ENCODE results near the gene AP4M1.

The AP4M1 gene

DNA sequence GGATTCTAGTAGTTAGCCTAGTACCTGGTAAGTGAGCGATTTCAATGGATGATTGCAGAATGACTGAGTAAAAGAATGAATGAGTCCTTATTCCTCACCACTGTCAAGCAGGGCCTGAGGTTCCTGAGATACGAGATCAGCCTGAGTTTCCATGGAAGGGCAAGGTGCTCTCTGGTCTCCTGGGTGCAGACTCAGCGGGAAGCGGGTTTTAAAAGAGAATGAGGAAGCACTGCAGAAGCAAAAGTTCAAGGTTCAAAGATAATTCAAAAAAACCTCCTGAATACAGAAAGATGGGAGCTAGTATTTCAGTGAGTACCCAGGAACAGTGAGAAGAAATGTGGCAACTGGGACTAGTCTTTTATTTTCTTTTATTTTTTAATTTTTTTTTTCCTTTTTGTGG is 24.2 kb upstream of the AP4M1 start:
- peaks cover 4% of the 10 kb centered on the region for H3K9me3 Mint-ChIP-seq (ENCODE audit: low read depth)
- H3K36me3 Mint-ChIP-seq, result peaks cover 28% of the 10 kb centered on the region
- H3K27ac Mint-ChIP-seq, result no peak overlapping the region
- H3K27me3 Mint-ChIP-seq, result no peaks in the 10 kb centered on the region
- peaks cover 27% of the 10 kb centered on the region for H3K4me1 Mint-ChIP-seq (ENCODE audit: low read depth)
- no peak overlapping the region for H3K4me3 Mint-ChIP-seq

DNA sequence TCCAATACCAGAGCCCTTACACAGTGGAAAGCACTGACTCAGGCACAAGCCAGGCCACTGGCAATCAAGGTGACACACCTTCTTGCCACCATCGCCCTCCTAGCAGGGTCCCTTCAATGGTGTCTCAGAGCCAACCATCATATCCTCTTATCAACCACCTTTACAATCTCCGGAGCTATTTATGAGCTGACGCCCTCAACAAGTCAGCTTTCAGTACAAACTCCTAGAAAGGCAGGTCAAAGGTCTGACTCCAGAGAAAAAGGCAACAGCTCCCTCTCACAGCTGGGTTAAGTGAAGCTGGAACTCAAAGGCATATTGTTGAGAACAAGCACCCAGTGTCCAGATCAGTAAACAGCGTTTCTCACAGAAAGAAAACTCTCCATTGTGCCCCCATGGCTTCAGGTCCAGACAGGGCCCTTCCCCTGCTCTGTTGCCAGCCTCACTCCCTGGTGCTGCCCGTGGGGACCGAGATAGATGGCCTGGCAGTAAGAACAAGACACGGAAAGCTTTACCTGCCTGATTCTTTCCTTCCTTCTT is 22.4 kb upstream of the AP4M1 start:
- Mint-ChIP-seq H3K27ac (no peak overlapping the region), H3K4me1 (ENCODE audit: low read depth) (peaks cover 35% of the 10 kb centered on the region), H3K27me3 (no peaks in the 10 kb centered on the region), H3K4me3 (peak overlapping the region; percentile 64), H3K36me3 (peaks cover 20% of the 10 kb centered on the region), H3K9me3 (ENCODE audit: low read depth) (no peaks in the 10 kb centered on the region)

DNA sequence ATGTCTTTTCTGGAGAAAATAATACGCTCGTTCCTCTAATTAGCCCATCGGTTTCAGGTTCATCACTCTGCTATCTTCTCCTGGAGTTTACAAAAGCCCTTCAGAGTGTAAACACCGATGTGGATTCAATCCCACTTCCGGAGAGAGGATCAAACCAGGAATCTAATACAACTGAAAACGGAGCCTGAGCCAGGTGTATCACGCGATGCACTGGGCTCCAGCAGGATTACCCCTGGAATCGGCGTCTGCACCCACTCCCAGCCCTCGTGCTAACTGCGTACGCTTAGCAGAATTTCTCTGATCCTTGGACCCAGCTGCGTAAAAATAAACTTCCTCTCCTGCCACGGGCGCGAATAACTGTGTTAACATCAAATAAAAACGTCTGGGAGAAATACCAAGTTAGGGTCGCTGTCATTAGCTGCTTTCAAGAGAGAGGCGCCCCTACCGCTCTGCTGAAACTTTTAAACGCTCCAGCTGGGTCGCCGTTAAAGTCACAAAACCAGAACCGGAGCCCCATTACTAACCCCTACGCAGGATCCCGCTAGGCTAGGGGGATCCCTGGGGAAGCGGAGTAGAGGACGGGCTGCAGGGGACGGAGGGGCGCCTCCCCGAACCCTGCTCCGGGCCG is 20.4 kb upstream of the AP4M1 start:
- peak overlapping the region; percentile 93 for H3K4me3 Mint-ChIP-seq

DNA sequence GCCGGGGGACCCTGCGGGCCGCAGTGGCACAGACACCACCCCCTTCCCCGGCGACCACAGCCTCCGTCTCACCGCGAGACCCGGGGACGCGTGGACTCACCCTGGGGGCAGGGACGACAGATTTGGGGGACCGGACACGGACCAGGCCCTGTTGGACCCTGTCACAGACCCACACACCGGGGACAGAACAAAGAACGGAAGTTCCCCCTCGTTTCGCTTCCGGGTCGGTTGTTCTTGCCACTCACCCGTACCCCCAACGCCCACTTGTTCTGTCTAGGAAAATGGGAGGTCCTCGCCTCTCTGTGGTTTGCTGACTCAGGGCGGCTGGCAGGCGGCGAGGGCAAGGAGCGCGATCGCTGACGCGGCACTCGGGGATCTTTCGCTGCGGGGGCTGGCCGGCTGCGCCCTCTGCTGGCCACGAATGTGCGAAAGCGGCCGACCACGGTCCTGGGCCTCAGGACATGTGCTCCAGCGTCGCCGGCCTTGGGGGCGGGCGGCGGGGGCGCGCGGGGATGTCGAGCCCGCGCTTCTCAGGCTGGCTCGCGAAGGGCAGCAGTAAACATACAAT is 19.8 kb upstream of the AP4M1 start, which contains the start of gene ZNF3:
Gene ZNF3, minus strand, starts transcription at position 189 of the 568 bp plus-strand sequence. CDS start 4,366 bp downstream, outside the sequence.
- Mint-ChIP-seq H3K27me3 (no peaks in the 10 kb centered on the region), H3K9me3 (ENCODE audit: low read depth) (no peaks in the 10 kb centered on the region)

More for the DNA sequence above, 20.4 kb upstream of the AP4M1 start:
- Mint-ChIP-seq H3K9me3 (ENCODE audit: low read depth) (no peaks in the 10 kb centered on the region), H3K27me3 (no peaks in the 10 kb centered on the region), H3K27ac (peak overlapping the region; percentile 82), H3K4me1 (ENCODE audit: low read depth) (peaks cover 35% of the 10 kb centered on the region), H3K36me3 (peaks cover 9% of the 10 kb centered on the region)

DNA sequence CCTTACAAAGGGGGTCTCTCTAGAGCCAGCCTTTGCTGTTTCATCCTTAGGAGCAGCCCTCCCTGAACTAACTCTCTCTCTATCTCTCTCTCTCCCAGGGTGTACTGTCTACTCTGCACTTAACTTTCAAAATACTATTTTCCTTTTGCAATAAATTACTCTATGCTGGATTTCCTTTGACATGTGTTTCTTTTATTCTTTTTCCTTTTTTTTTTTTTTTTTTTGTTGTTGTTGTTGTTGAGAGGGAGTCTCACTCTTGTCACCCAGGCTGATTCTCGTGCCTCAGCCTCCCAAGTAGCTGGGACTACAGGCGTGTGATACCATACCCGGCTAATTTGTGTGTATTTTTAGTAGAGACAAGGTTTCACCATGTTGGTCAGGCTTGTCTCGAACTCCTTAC is 18.5 kb upstream of the AP4M1 start:
- H3K27ac Mint-ChIP-seq, result peak overlapping the region; percentile 90
- H3K9me3 Mint-ChIP-seq (ENCODE audit: low read depth), result no peaks in the 10 kb centered on the region
- peaks cover 37% of the 10 kb centered on the region for H3K4me1 Mint-ChIP-seq (ENCODE audit: low read depth)

More for the DNA sequence above, 19.8 kb upstream of the AP4M1 start, which contains the start of gene ZNF3:
- Mint-ChIP-seq H3K27ac (peak within 1 kb of the TSS; percentile 90), H3K4me1 (ENCODE audit: low read depth) (peaks cover 35% of the 10 kb centered on the region), H3K4me3 (peak within 1 kb of the TSS; percentile 93), H3K36me3 (peaks cover 8% of the 10 kb centered on the region)

DNA sequence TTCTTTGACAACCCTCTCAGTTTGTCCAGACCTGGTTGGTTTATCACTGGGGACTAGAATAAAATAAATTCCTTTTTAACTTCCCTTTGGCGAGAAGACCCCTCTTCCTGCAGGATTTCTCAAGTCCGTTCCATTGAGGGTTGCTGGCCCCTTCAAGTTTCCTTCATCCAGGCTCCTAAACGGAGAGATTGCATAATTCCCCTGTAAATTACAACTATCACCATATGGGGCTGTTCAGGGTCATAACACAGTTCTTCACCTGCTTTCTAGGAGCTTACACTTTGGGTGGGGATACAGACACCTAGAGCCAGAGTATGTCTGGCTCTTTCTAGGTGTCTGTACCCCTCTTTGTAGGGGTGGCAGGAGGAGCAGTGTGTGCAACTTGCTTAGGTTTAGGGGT is 15.9 kb upstream of the AP4M1 start:
- Mint-ChIP-seq H3K27me3 (no peaks in the 10 kb centered on the region), H3K4me1 (ENCODE audit: low read depth) (peaks cover 37% of the 10 kb centered on the region), H3K36me3 (peaks cover 3% of the 10 kb centered on the region), H3K4me3 (no peak overlapping the region), H3K27ac (no peak overlapping the region), H3K9me3 (ENCODE audit: low read depth) (no peaks in the 10 kb centered on the region)

More for the DNA sequence above, 18.5 kb upstream of the AP4M1 start:
- no peaks in the 10 kb centered on the region for H3K27me3 Mint-ChIP-seq
- H3K36me3 Mint-ChIP-seq, result peaks cover 4% of the 10 kb centered on the region
- H3K4me3 Mint-ChIP-seq, result peak overlapping the region; percentile 93

DNA sequence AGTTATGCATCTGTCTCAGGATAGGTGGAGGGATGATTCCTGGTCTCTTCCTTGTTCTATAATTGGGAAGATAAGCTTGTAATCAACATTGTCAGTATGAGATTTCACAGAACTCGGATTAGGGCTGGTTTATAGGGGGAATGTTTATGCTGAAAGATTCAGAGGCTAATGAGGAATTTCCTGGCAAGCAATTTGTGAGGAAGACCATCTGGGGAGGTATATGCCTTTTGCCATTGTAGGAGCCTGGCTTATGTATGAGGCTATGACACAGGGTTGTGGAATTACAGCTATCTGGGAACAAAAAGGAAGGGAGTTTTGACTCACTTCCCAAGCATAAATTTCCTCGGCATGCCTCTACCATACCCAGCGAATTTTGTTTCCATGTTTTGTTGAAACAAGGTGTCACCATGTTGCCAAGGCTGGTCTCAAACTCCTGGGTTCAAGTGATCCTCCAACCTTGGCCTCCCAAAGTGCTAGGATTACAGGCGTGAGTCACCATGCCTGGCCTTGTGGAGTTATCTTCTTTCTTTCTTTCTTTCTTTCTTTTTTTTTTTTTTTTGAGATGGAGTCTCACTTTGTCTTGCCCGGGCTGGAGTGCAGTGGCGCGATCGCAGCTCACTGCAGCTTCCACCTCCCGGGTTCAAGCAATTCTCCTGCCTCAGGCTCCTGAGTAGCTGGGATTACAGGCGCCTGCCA is 14.2 kb upstream of the AP4M1 start:
- Mint-ChIP-seq H3K4me1 (ENCODE audit: low read depth) (peaks cover 39% of the 10 kb centered on the region), H3K4me3 (peak overlapping the region; percentile 70), H3K36me3 (peaks cover 2% of the 10 kb centered on the region), H3K27ac (peak overlapping the region; percentile 97), H3K9me3 (ENCODE audit: low read depth) (no peaks in the 10 kb centered on the region), H3K27me3 (no peaks in the 10 kb centered on the region)

DNA sequence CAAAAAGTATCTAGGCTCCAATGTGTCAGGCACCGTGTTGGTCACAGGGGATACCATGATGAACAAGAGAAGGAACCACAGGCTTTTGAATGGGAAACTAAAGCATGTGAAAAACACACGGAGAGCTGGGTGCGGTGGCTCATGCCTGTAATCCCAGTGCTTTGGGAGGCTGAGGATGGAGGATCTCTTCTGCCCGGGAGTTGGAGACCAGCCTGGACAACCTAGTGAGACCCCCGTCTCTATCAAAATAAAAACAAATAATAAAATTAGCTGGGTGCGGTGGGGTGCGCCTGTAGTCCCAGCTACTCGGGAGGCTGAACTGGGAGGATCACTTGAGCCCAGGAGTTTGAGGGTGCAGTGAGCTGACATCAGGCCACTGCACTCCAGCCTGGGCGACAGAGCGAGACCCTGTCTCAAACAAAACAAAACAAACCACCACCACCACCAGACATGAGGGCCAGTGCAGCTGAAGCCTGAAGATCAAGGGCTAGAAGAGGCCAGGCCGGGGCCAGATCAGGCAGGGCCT is 13.3 kb upstream of the AP4M1 start:
- Mint-ChIP-seq H3K4me1 (ENCODE audit: low read depth) (peaks cover 31% of the 10 kb centered on the region), H3K27me3 (no peaks in the 10 kb centered on the region), H3K9me3 (ENCODE audit: low read depth) (no peaks in the 10 kb centered on the region), H3K36me3 (peaks cover 2% of the 10 kb centered on the region), H3K27ac (peak overlapping the region; percentile 97), H3K4me3 (peak overlapping the region; percentile 95)

DNA sequence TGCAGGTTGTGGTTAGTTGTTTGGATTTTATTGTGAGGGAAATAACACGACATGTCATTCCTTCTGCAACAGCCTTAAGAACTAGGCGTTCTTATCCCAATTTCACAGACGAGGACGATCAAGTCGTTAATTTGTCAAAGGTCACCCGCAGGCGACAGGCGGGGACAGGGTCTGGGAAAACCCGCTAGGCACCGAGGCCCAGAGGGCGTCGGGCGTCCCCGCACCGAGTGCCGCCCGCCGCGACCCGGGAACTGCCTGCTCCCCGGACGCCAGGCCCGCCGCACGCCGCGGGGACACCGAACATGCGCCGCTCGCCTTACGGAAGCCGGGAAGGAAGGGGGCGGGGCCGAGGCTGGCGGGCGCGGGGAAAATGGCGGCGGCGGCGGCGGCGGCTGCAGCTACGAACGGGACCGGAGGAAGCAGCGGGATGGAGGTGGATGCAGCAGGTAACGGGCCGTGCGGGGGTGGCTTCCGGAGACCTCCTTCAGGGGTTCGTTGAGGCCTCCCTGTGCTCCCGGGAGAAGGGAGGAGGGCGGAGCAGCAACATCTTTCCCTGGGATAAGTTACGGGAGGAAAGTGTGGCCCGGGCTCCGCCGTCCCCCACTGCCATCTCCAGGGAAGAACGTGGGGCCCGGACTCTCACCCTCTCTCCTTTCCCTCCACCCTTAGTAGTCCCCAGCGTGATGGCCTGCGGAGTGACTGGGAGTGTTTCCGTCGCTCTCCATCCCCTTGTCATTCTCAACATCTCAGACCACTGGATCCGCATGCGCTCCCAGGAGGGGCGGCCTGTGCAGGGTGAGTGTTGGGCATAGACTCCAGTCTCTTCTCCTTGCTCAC is 12.6 kb upstream of the AP4M1 start, which contains the start of gene COPS6:
Gene COPS6, plus strand, starts transcription at position 349 of the 837 bp plus-strand sequence. Its CDS starts 22 bp downstream, at position 371.
- peak within 1 kb of the TSS; percentile 97 for H3K27ac Mint-ChIP-seq
- peak within 1 kb of the TSS; percentile 95 for H3K4me3 Mint-ChIP-seq
- H3K27me3 Mint-ChIP-seq, result no peaks in the 10 kb centered on the region
- peaks cover 31% of the 10 kb centered on the region for H3K4me1 Mint-ChIP-seq (ENCODE audit: low read depth)
- no peaks in the 10 kb centered on the region for H3K9me3 Mint-ChIP-seq (ENCODE audit: low read depth)
- H3K36me3 Mint-ChIP-seq, result peaks cover 2% of the 10 kb centered on the region

DNA sequence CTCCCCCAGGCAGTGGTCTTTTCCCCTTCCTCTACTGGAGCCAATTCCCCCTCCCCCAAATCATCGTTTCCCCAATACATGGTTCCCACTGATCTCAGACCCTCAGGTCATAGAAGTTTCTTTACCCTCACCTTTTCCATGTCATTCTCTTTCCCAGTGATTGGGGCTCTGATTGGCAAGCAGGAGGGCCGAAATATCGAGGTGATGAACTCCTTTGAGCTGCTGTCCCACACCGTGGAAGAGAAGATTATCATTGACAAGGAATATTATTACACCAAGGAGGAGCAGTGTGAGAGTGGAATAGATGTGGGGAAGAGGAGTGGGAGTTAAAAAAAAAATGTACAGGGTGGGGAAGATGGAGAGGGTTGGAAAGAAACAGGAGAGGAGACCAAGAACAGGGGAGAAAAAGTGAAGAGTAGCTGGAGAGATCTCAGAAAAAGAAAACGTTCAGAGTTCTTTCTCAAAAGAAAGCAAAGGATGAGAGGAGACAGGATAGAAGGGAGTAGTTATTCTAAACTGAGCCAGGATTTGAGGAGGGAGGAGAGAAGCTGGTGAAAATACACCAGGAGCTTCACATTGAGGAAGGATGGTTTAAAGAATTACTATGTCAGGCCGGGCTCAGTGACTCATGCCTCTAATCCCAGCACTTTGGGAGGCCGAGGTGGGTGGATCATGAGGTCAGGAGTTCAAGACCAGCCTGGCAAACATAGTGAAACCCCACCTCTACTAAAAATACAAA is 11.8 kb upstream of the AP4M1 start:
- H3K4me3 Mint-ChIP-seq, result peak overlapping the region; percentile 95
- no peaks in the 10 kb centered on the region for H3K27me3 Mint-ChIP-seq
- peaks cover 31% of the 10 kb centered on the region for H3K4me1 Mint-ChIP-seq (ENCODE audit: low read depth)
- no peaks in the 10 kb centered on the region for H3K9me3 Mint-ChIP-seq (ENCODE audit: low read depth)
- H3K36me3 Mint-ChIP-seq, result peaks cover 2% of the 10 kb centered on the region
- H3K27ac Mint-ChIP-seq, result peak overlapping the region; percentile 93

DNA sequence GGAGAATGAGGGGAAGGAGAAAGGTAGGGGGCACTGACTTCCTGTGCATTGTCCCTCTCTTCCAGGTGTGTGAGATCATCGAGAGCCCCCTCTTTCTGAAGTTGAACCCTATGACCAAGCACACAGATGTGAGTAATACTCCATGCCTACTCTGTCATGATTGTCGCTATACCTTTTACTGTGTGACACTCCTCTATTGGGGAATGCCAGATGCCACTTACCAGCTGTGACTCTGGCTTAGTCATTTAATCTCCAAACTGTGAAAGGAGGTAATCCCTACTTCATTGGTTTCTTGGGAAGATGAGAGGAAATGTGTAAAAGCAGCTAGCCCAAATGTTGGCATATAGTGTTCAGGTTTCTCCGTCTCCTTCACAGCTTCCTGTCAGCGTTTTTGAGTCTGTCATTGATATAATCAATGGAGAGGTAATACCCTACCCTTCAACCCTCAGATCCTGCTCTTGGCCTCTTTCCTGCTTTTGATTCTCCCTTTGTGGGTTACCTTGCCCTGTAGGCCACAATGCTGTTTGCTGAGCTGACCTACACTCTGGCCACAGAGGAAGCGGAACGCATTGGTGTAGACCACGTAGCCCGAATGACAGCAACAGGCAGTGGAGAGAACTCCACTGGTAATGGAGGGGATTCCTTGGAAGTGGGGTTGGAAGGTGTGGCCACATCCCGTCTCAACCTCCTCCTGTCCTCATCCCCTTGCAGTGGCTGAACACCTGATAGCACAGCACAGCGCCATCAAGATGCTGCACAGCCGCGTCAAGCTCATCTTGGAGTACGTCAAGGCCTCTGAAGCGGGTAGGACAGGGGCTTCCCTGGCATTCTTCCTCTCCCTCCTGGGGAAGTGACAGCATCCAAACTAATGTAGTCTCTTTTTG is 10.7 kb upstream of the AP4M1 start:
- peaks cover 35% of the 10 kb centered on the region for H3K4me1 Mint-ChIP-seq (ENCODE audit: low read depth)
- H3K36me3 Mint-ChIP-seq, result peaks cover 2% of the 10 kb centered on the region
- H3K27ac Mint-ChIP-seq, result peak overlapping the region; percentile 93
- no peaks in the 10 kb centered on the region for H3K27me3 Mint-ChIP-seq
- no peaks in the 10 kb centered on the region for H3K9me3 Mint-ChIP-seq (ENCODE audit: low read depth)
- peak overlapping the region; percentile 95 for H3K4me3 Mint-ChIP-seq

DNA sequence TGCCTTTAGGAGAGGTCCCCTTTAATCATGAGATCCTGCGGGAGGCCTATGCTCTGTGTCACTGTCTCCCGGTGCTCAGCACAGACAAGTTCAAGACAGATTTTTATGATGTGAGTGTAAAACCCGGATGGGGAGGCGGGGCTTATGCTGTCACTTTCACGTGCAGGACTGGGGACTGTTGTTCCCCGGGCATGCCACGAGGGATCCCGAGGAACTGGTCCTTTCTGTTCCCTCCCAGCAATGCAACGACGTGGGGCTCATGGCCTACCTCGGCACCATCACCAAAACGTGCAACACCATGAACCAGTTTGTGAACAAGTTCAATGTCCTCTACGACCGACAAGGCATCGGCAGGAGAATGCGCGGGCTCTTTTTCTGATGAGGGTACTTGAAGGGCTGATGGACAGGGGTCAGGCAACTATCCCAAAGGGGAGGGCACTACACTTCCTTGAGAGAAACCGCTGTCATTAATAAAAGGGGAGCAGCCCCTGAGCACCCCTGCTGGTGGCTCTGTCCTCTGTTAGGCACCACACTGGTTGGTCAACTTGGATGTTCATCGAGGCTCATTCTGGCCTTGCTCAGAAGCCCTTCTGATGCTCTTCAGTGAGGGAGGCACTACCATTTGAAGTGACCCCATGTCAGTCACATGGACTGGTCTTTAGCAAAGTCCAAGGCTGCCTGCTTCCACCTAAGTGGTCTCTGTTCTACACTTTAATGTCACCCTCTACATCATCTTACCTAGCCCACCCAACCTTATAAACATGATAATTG is 9.8 kb upstream of the AP4M1 start:
- Mint-ChIP-seq H3K27ac (peak overlapping the region; percentile 55), H3K4me3 (peak overlapping the region; percentile 28), H3K4me1 (ENCODE audit: low read depth) (peaks cover 35% of the 10 kb centered on the region), H3K27me3 (no peaks in the 10 kb centered on the region), H3K9me3 (ENCODE audit: low read depth) (no peaks in the 10 kb centered on the region), H3K36me3 (peaks cover 2% of the 10 kb centered on the region)

Data from activated naive CD8-positive, alpha-beta T cell (primary cell).